Spleen (tissue), 11 donors: ENCODE data around the gene DCAKD. TPM values are rescaled to one million over a fixed set of nuclear protein-coding genes. Genes with fewer than 3 reads are reported as not detected.

Source experiments
- DNase-seq: peaks from one replicate; pipeline ENCODE4 v3.0.0-alpha.2; 2020
- H3K27ac ChIP-seq, 8 donors: fragments of 200-600 bp; sonication (generic) in 7 of 8; 1 replicate in 4 of 8; 2 replicates in 4 of 8; pipeline versions ENCODE4 v1.5.0 to v1.8.0; 2016 to 2021; ENCODE audit warnings: inconsistent platforms in 4 of 8, mild to moderate bottlenecking in 4 of 8, moderate library complexity in 1 of 8
- H3K27me3 ChIP-seq, 7 donors: fragments of 200-600 bp; sonication (generic) in 6 of 7; replicated peaks in 1 of 7; 1 replicate in 4 of 7; 2 replicates in 3 of 7; pipeline versions ENCODE4 v1.5.0 to v1.8.0; 2016 to 2021; ENCODE audit warnings: inconsistent platforms in 3 of 7, mild to moderate bottlenecking in 1 of 7
- H3K36me3 ChIP-seq, 6 donors: fragments of 200-600 bp; sonication (generic) in 5 of 6; 1 replicate in 4 of 6; 2 replicates in 2 of 6; pipeline versions ENCODE4 v1.5.0 to v1.8.0; 2016 to 2021; ENCODE audit warnings: inconsistent platforms in 2 of 6
- H3K4me1 ChIP-seq, 6 donors: fragments of 200-600 bp; sonication (generic) in 5 of 6; 1 replicate in 3 of 6; 2 replicates in 3 of 6; pipeline versions ENCODE4 v1.5.0 to v1.8.0; 2016 to 2021; ENCODE audit warnings: inconsistent platforms in 3 of 6
- H3K4me3 ChIP-seq, 8 donors: fragments of 200-600 bp; sonication (generic) in 7 of 8; 1 replicate in 4 of 8; 2 replicates in 4 of 8; pipeline versions ENCODE4 v1.5.0 to v1.8.0; 2016 to 2021; ENCODE audit warnings: inconsistent platforms in 4 of 8, mild to moderate bottlenecking in 4 of 8, moderate library complexity in 2 of 8
- H3K9me3 ChIP-seq, 8 donors: fragments of 200-600 bp; sonication (generic) in 7 of 8; 1 replicate in 4 of 8; 2 replicates in 4 of 8; pipeline versions ENCODE4 v1.5.0 to v1.8.0; 2016 to 2021; ENCODE audit warnings: inconsistent platforms in 4 of 8
- CTCF ChIP-seq, 11 experiments: fragments of 200-600 bp in 7 of 11; fragments of 450-650 bp in 4 of 11; sonication (generic) in 4 of 11; IDR thresholded peaks in 8 of 11; conservative IDR thresholded peaks in 3 of 11; 1 replicate in 7 of 11; 2 replicates in 4 of 11; pipeline versions ENCODE4 v1.4.0 to v1.8.0; 2016 to 2021; ENCODE audit warnings: antibody characterized with exemption in 11 of 11, inconsistent platforms in 4 of 11, mild to moderate bottlenecking in 1 of 11
- POLR2A ChIP-seq, 3 donors: fragments of 450-650 bp; IDR thresholded peaks; one replicate each; pipeline ENCODE4 v1.5.1; 2017; ENCODE audit warnings: antibody characterized with exemption in 3 of 3, mild to moderate bottlenecking in 1 of 3
- POLR2AphosphoS5 ChIP-seq, 3 donors: sonication (generic); formaldehyde crosslinking; IDR thresholded peaks; one replicate each; pipeline ENCODE4 v1.5.1; 2017; ENCODE audit warnings: antibody characterized with exemption in 3 of 3
- WGBS, 5 donors: extraction: QIAGEN DNeasy Blood & Tissue Kit in 3 of 5; methylation state at CpG; one replicate each; pipeline versions ENCODE4 v1.1.5 to v1.1.7; 2013 to 2018; 5-methylcytosine and 5-hydroxymethylcytosine counted together
- intact Hi-C: fragments of 100-400 bp; cut with DNase I; formaldehyde crosslinking; loops from one replicate; pipeline ENCODE4 v1.15.0; 2023; ENCODE audit warnings: low total_unique reads
- polyA plus RNA-seq, 3 donors: library from polyadenylated mRNA; stranded (reverse); fragments of 200-250 nt; gene quantifications; one replicate each; pipeline ENCODE4 v1.2.1, GENCODE V29; 2013
- total RNA-seq, 7 donors: library from RNA; depleted of rRNA in 3 of 7; stranded (reverse); fragments of >200 nt in 3 of 7; fragmentation: NEBNext Ultra II Directional in 4 of 7; extraction: Animal tissue kit (Norgen Biotek cat#: 25700) in 4 of 7; gene quantifications; one replicate each; pipeline versions ENCODE4 v1.1.0 to v1.2.1, GENCODE V29; 2016 to 2021
- donor health status: healthy with polysubstance abuse.
- donor health status: DM: no; HTN: no; CAD: no; lungs with moderate emphysema.
- donor health status: DM: no; HTN: no; CAD: no.
- donor health status: Bipolar disorder and iron deficiency.
- donor health status: healthy.
- donor health status: DM: no; HTN: no; CAD: no.
- donor health status: DM: yes; HTN: yes; CAD: no.

Gene DCAKD
- total and polyA plus RNA-seq, 10 donors: 7.2 to 23.7 (median 19.3) TPM

- no peaks in the 10 kb centered on the region for H3K27me3 ChIP-seq
- peaks cover 18 to 89% (median 47%) of the 10 kb centered on the region in 6 donors for H3K4me1 ChIP-seq
- no peak overlapping the region for H3K4me3 ChIP-seq
- H3K27ac ChIP-seq: peak overlapping the region in 1 of 8 donors; percentile 15
- no peaks in the 10 kb centered on the region for H3K9me3 ChIP-seq
- H3K36me3 ChIP-seq: peaks cover 0 to 61% (median 15%) of the 10 kb centered on the region in 6 donors
- no peak for DNase-seq
- TF ChIP-seq CTCF (IDR thresholded peaks at IDR 0.05 in 8 of 11, conservative IDR thresholded peaks at IDR 0.05 in 3 of 11) (no peak), POLR2A (IDR thresholded peaks at IDR 0.05) (no peak), POLR2AphosphoS5 (IDR thresholded peaks at IDR 0.05) (no peak)
- intact Hi-C loops: no loop called here
- WGBS, 5 donors: 72 to 93% (median 86%) methylated on average over 2 of the region's 2 CpGs
Measured at GRCh38 chr17:45067637-45068036, 16.2 kb upstream of the DCAKD start.

- peaks cover 0 to 19% (median 0%) of the 10 kb centered on the region in 6 donors for H3K36me3 ChIP-seq
- intact Hi-C loops: no loop called here
- WGBS, 5 donors: 37 to 60% (median 53%) methylated on average over 1 of the region's 1 CpG; no CpG with 5 or more reads in 2 of the 5 donors
- no peaks in the 10 kb centered on the region for H3K27me3 ChIP-seq
- no peaks in the 10 kb centered on the region for H3K9me3 ChIP-seq
- no peak for TF ChIP-seq CTCF (IDR thresholded peaks at IDR 0.05 in 8 of 11, conservative IDR thresholded peaks at IDR 0.05 in 3 of 11)
- TF ChIP-seq POLR2A (IDR thresholded peaks at IDR 0.05): no peak
- TF ChIP-seq POLR2AphosphoS5 (IDR thresholded peaks at IDR 0.05): no peak
- H3K4me3 ChIP-seq: peak overlapping the region in 1 of 8 donors; percentile 17
- H3K27ac ChIP-seq: peak overlapping the region in 6 of 8 donors; percentile 1 to 54 (median 43)
- DNase-seq: no peak
- H3K4me1 ChIP-seq: peaks cover 36 to 93% (median 71%) of the 10 kb centered on the region in 6 donors
Measured at GRCh38 chr17:45063198-45063597, 11.8 kb upstream of the DCAKD start.

- no peak for DNase-seq
- TF ChIP-seq CTCF (IDR thresholded peaks at IDR 0.05 in 8 of 11, conservative IDR thresholded peaks at IDR 0.05 in 3 of 11): no peak
- no peak for TF ChIP-seq POLR2AphosphoS5 (IDR thresholded peaks at IDR 0.05)
- no peak for TF ChIP-seq POLR2A (IDR thresholded peaks at IDR 0.05)
- Histone ChIP-seq H3K27ac (peak overlapping the region; percentile 88 to 97 (median 91)), H3K9me3 (no peaks in the 10 kb centered on the region), H3K4me1 (peaks cover 36 to 78% (median 64%) of the 10 kb centered on the region in 6 donors), H3K4me3 (peak overlapping the region; percentile 71 to 89 (median 80)), H3K27me3 (no peaks in the 10 kb centered on the region), H3K36me3 (peaks cover 0 to 7% (median 0%) of the 10 kb centered on the region in 6 donors)
- WGBS, 5 donors: 12 to 14% (median 12%) methylated on average over 15 of the region's 15 CpGs
- intact Hi-C loops: no loop called here
Measured at GRCh38 chr17:45061606-45062205, 10.3 kb upstream of the DCAKD start.

- H3K27ac ChIP-seq: peak within 1 kb of the TSS; percentile 88 to 97 (median 91)
- 0% methylated on average over 27 to 50 of the region's 50 CpGs for WGBS, 5 donors
- H3K4me3 ChIP-seq: peak within 1 kb of the TSS; percentile 71 to 89 (median 80)
- intact Hi-C loops: no loop called here
- DNase-seq: peak; percentile 97
- H3K27me3 ChIP-seq: no peaks in the 10 kb centered on the region
- peaks cover 0 to 4% (median 0%) of the 10 kb centered on the region in 6 donors for H3K36me3 ChIP-seq
- H3K4me1 ChIP-seq: peaks cover 31 to 71% (median 58%) of the 10 kb centered on the region in 6 donors
- TF ChIP-seq CTCF (IDR thresholded peaks at IDR 0.05 in 8 of 11, conservative IDR thresholded peaks at IDR 0.05 in 3 of 11): peak in 4 of 11 experiments; percentile 7 to 52 (median 21)
- TF ChIP-seq POLR2AphosphoS5 (IDR thresholded peaks at IDR 0.05): peak; percentile 94 to 98 (median 95)
- peak in 2 of 3 donors; percentile 51 to 61 for TF ChIP-seq POLR2A (IDR thresholded peaks at IDR 0.05)
- H3K9me3 ChIP-seq: no peaks in the 10 kb centered on the region
Measured at GRCh38 chr17:45060797-45061605, 9.6 kb upstream of the DCAKD start, which contains the start of gene NMT1. Gene NMT1, plus strand, starts transcription at chr17:45061317. Its CDS starts 13 bp downstream, at chr17:45061330.
